Measurements from ENCODE around the gene OTULIN.

The OTULIN gene

DNA sequence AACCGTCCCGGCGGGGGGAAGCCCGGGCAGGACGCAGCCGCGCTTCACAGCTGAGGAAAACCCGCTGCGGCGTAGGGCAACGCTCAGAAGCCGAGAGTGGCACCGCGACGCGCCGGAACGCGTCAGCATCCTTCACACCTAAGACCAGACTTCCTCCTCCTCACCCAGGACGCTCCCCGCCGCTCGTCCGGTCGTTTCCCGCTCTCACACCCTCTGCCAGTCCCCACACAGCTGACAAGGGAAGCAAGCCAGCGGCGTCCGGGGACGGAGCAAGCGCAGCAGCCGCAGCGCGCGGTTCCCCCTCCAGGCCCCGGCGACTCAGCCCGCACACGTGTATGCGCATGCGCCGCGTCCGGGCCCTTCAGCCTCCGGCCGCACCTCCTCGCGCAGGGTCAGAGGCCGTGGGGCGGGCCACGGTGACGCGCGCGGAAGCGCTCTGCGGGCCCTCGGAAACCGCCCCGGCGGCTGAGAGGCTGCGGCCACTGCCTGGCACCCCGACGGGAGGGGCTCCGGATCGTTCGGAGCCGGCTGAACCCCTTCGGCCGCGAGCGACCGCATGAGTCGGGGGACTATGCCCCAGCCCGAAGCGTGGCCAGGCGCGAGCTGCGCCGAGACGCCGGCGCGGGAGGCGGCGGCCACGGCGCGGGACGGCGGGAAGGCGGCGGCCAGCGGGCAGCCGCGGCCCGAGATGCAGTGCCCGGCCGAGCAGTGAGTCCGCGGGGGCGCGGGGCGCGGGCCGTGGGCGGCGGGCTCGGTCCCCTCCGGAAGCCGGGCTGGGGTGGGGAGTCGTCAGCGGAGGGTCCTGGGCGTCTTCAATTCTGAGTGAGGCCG is at the start of gene OTULIN:
TSS of gene OTULIN (plus strand) at position 449 of the 831 bp plus-strand sequence. CDS start at position 557, 108 bp downstream.
- peak; percentile 97 for DNase-seq

DNA sequence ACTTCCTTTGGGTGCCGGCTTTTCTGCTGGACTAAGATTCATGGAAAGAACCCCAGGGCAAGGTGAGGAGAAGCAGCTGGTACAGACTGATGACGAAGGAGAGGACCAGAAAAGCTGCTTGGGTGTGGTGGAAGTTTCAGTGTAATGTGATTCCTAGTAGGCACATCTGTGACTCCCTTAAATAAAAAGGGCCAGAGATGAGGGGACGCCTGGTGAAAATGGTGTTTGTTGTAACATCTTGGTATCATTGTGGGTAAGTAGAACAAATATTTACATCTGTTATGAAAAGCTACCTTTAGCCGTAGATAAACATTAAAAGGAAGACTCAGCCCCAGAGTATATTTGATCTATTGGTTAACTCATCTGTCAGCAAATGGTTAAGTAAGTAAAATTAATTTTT is 49.2 kb upstream of the OTULIN start:
- DNase-seq, result no peak

DNA sequence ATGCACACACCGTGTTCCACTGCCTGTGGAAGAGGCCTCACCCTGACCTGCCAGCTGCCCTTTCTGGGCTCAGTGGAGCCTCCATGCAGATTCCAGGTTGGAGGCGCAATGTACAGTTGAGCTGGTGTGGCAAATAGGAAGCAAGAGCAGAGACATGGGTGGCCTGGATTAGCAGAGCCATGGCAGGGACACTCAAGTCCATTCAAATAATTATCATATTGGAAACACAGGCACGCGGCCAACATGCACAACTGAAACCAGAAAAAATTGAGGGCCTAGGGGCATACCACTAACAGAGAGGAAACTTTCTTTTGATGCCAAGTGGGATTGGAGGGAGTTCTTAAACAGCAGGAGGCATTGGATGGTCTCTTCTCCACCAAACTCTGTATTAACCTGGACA is 47.1 kb upstream of the OTULIN start:
- no peak for DNase-seq

- DNase-seq, result no peak
These were observed 37.2 kb upstream of the OTULIN start for GRCh38 chr5:14627270-14627669.

DNA sequence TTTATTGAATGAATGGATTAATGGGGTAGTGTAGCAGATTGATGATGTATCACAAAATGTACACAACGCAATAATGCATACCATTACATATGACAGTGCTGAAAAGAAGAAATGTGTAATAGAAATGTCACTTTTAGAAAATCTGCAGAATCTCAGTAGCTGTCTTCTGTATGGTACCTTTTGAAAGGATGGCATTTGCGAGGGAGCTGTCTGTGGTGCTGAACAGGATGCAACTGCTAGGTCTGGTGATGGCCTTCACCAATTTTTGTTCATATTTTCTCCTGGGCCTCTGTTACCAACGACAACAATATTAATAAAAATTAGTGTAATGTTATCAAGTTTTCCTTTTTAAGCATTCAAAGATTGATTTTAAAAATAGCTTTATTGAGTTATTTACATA is 36.2 kb upstream of the OTULIN start:
- DNase-seq, result peak; percentile 39

- no peak for DNase-seq
These were observed 33.8 kb upstream of the OTULIN start for GRCh38 chr5:14630671-14631070.

DNA sequence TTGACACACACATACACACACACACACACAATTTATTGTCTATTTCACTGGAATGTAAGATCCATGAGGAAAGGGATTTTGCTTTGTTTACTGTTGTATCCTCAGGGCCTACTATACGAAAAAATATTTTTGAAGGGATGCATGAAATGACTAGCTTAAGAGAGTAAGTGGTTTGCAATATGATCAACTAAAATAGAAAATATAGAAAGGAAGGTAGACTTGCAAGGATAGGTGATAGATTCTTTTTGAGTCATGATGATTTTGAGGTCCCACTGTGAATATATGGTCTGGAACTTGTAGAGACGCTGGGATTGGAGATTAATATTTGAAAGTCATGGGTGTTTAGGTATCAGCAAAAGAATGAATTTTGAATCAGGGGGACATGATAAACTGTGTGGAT is 28.9 kb upstream of the OTULIN start:
- peak; percentile 24 for DNase-seq

- DNase-seq, result no peak
These were observed 23.8 kb upstream of the OTULIN start for GRCh38 chr5:14640765-14641164.

- no peak for DNase-seq
These were observed 19.8 kb upstream of the OTULIN start for GRCh38 chr5:14644623-14645237.

- no peak for DNase-seq
These were observed 14.5 kb upstream of the OTULIN start for GRCh38 chr5:14650052-14650451.

DNA sequence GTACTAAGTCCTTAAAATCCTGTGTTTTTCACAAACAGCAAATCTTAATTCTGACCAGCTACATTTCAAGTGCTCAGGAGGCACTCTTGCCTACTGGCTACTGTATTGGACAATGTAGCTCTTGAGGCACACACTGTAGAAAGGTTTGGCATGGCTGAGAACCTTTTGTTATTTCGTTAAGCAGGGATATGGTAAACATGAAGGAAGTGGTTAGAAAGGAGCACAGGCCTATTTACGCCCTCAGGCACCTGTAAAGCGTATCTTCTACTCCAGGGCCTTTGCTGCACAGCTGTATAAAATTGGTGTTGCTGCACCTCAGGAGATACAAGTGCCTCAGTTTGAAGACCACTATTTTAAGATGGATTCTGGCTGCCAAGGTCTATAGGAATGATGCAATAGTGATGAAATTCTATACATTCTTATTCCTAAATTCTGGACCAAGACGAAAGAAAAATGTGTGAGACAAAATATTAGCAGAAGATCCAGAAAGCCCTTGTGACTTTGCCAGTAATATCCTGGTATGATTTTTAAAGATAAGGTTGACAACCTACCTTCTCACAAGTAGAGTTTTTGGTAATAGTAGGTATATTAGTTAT is 9.3 kb upstream of the OTULIN start:
- DNase-seq, result no peak

DNA sequence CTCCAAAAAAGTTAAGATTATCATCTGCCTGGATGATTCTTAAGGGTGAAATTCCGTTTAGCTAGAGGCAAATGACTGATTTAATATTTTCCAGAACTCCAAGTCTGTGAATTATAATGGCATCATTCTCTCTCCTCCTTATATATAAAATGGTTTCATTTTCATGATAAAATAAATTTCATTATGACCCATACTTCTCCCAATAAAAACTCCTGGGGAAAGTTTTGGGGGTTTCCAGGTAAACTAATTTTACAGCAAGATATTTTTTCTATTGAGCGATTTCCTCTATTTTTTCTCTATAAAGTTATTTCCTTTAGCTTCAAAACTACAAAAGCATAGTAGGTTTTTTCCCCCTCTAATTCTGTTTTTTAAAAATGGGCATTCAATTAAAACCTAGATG is 7.6 kb upstream of the OTULIN start:
- no peak for DNase-seq

GRCh38 chr5:14659821-14660607 is 4.5 kb upstream of the OTULIN start:
- no peak for DNase-seq

- no peak for DNase-seq
These were observed 3.7 kb upstream of the OTULIN start for GRCh38 chr5:14660833-14661232.

DNA sequence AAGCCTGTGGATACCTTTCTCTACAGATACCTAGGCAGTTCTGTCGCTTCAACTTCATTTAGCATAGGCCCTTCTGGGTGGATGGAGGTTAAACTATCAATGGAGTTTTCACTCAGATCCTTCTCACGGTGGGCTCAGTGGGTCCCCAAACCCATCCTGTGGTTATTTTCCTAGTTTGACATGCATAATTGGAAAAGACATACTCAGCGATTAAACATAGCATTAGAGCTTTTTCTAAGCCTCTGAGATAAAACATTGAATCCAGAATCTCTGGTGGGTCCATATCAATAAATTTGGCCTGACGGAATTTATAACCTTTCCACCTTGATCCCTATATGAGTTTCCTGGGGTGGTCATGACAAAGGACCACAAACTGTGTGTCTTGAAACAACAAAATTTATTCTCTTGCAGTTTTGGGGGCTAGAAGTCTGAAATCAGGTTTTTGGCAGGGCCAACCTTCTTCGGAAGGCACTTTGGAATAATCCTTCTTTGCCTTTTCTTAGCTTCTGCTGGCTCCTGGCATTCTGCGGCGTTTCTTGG is 1.7 kb upstream of the OTULIN start:
- no peak for DNase-seq

GRCh38 chr5:14663734-14664269 is 716 bp upstream of the OTULIN start:
- DNase-seq, result no peak

DNA sequence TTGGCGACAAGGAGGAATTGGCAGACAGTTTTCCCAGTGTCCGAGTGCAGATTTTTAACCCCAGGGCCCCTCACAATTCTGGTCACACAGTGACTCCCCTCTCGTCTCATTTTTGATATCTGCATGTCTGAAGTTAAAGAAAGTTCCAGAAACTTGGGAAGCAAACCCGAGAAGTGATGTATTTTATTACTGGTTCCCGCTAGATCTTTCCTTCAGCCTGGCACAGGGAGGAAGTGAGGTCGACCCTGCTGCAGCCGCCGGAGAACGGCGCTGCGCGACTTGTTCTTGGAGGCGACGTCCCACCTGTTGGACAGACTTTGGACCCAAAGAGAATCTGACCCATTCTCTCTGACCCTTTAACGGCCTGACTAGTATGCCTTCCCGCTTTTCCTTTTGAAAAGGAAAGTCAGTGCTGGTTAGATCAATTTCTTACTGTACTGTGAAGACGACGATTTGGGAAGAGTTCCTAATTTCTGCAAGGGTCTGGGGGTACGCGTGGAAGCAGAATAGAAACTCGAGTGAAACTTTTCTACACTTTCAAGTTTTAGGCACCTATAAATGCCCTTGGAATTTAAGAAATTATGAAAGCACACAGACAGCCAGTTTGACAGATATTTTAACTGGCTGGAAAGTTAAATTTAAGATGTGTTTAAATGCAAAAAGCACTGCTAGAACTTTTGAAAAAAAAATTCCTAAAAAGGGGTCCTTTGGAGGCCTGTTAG is 744 bp downstream of the OTULIN start:
- DNase-seq, result peak; percentile 52

- peak; percentile 68 for DNase-seq
These were observed 1.4 kb downstream of the OTULIN start for GRCh38 chr5:14665949-14666348.

DNA sequence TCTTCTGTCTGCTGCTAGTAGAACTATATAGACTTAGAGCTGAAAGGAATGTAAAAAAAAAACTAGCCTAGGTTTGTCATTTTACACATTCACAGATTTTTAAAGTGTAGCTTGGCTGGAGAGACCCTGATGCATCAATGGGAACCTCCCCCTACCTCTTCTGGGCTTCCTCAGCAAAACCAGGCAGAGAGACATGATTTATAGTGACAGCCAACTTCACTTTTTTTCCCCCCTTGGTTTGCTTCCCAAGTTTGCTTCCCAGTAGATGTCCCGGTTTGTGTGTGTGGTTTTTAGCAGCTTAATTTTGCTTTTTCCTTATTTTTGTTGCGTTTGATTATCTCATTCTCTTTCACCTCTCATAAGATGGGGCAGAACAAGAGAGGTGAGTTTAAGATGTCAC is 1.8 kb downstream of the OTULIN start:
- DNase-seq, result no peak

GRCh38 chr5:14667290-14667689 is 2.8 kb downstream of the OTULIN start:
- DNase-seq, result no peak

DNA sequence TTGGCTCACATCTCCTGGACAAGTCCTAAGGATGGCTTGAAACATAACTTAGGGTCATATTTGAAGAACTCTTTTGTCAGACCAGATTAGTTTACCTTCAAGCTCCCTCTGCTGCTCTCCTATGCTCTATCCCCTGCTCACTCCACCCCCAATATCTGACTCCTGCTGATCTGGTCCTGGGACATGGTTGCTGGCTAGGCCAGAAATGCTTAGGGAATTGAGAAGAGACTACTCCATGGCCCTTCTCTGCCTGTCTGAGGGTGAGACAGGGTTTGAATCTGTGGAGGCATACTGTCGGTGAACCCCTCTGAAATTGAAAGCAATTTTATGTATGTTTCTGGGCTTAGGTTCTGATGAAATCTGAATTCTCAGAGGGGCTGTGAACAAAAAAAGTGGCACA is 3.3 kb downstream of the OTULIN start:
- DNase-seq, result no peak

- peak; percentile 50 for DNase-seq
These were observed 3.7 kb downstream of the OTULIN start for GRCh38 chr5:14668181-14668591.
